ENCODE results near the gene DOCK10.

- TF ChIP-seq CTCF (IDR thresholded peaks at IDR 0.05) (no peak), EZH2 (IDR thresholded peaks at IDR 0.05; ENCODE audit: borderline replicate concordance, insufficient read depth, low read depth, low read length, poor library complexity, severe bottlenecking) (no peak)
Measured at GRCh38 chr2:224882291-224883171, 159.7 kb downstream of the DOCK10 start.
